ENCODE data around the gene TFF1.

The TFF1 gene

GRCh38 chr21:42397746-42398394 lies 31.5 kb upstream of the TFF1 start:
- DNase-seq = no peak

- DNase-seq = no peak
Measured at GRCh38 chr21:42396799-42397745, 30.7 kb upstream of the TFF1 start.

GRCh38 chr21:42395905-42396651 lies 29.7 kb upstream of the TFF1 start, which contains the start of gene TMPRSS3:
TMPRSS3 (minus strand) TSS chr21:42396052; CDS start chr21:42395417, 635 bp downstream.
- DNase-seq = no peak

GRCh38 chr21:42395302-42395701 lies 29.0 kb upstream of the TFF1 start:
- no peak for DNase-seq

- no peak for DNase-seq
Measured at GRCh38 chr21:42393443-42393950, 27.2 kb upstream of the TFF1 start.

- no peak for DNase-seq
Measured at GRCh38 chr21:42392731-42393442, 26.6 kb upstream of the TFF1 start.

- DNase-seq = no peak
Measured at GRCh38 chr21:42391297-42391696, 25.0 kb upstream of the TFF1 start.

GRCh38 chr21:42390696-42391095 lies 24.4 kb upstream of the TFF1 start:
- no peak for DNase-seq

- DNase-seq = no peak
Measured at GRCh38 chr21:42390193-42390592, 23.9 kb upstream of the TFF1 start.

GRCh38 chr21:42389449-42389835 lies 23.1 kb upstream of the TFF1 start:
- DNase-seq = no peak

GRCh38 chr21:42388740-42389448 lies 22.6 kb upstream of the TFF1 start:
- DNase-seq = no peak

GRCh38 chr21:42387843-42388340 lies 21.6 kb upstream of the TFF1 start:
- no peak for DNase-seq

- DNase-seq = no peak
Measured at GRCh38 chr21:42387164-42387563, 20.8 kb upstream of the TFF1 start.

- DNase-seq = no peak
Measured at GRCh38 chr21:42386034-42386591, 19.8 kb upstream of the TFF1 start.

GRCh38 chr21:42385619-42386018 lies 19.3 kb upstream of the TFF1 start:
- no peak for DNase-seq

GRCh38 chr21:42384989-42385388 lies 18.7 kb upstream of the TFF1 start:
- DNase-seq = no peak

- no peak for DNase-seq
Measured at GRCh38 chr21:42384156-42384945, 18.0 kb upstream of the TFF1 start.

- no peak for DNase-seq
Measured at GRCh38 chr21:42383331-42383730, 17.0 kb upstream of the TFF1 start.

- no peak for DNase-seq
Measured at GRCh38 chr21:42382915-42383314, 16.6 kb upstream of the TFF1 start.

GRCh38 chr21:42381347-42381984 lies 15.1 kb upstream of the TFF1 start:
- DNase-seq = no peak
